CD14-positive monocyte (primary cell): ENCODE data around the gene PRKG2. TPM values are rescaled to one million over a fixed set of nuclear protein-coding genes. Genes with fewer than 3 reads are reported as not detected.

Source experiments
- DNase-seq, 3 donors: peaks; one replicate each; pipeline ENCODE4 v3.0.0-alpha.2; 2011 to 2022
- H2AFZ ChIP-seq: 2 replicates; pipeline ENCODE4 v1.6.0; 2012; ENCODE audit warnings: mild to moderate bottlenecking, low read depth, low read length, inconsistent platforms; ENCODE audit not compliant: insufficient read depth, poor library complexity, severe bottlenecking
- H3K27ac ChIP-seq, 2 donors: 1 replicate in 1 of 2; 2 replicates in 1 of 2; pipeline ENCODE4 v1.5.1; 2012 to 2013; ENCODE audit warnings: low read length in 2 of 2, control low read depth in 1 of 2, inconsistent platforms in 1 of 2, low read depth in 1 of 2, mild to moderate bottlenecking in 1 of 2
- H3K27me3 ChIP-seq, 2 donors: one replicate each; pipeline versions ENCODE4 v1.6.0 to v1.6.1; 2011 to 2013; ENCODE audit warnings: low read length in 2 of 2; ENCODE audit not compliant: control insufficient read depth in 2 of 2, insufficient read depth in 2 of 2
- H3K36me3 ChIP-seq, 2 donors: replicated peaks in 1 of 2; 1 replicate in 1 of 2; 2 replicates in 1 of 2; pipeline versions ENCODE4 v1.5.1 to v1.6.1; 2012 to 2013; ENCODE audit warnings: low read length in 2 of 2, control low read depth in 1 of 2, inconsistent platforms in 1 of 2, mild to moderate bottlenecking in 1 of 2; ENCODE audit not compliant: insufficient read depth in 2 of 2, control insufficient read depth in 1 of 2
- H3K4me1 ChIP-seq, 2 donors: 1 replicate in 1 of 2; 2 replicates in 1 of 2; pipeline versions ENCODE4 v1.5.1 to v1.6.1; 2012 to 2013; ENCODE audit warnings: low read length in 2 of 2, control low read depth in 1 of 2, inconsistent platforms in 1 of 2, mild to moderate bottlenecking in 1 of 2, moderate library complexity in 1 of 2; ENCODE audit not compliant: insufficient read depth in 2 of 2, control insufficient read depth in 1 of 2
- H3K4me2 ChIP-seq: replicated peaks from 2 replicates; pipeline ENCODE3; 2012; ENCODE audit warnings: low read length, moderate library complexity, mild to moderate bottlenecking; ENCODE audit not compliant: poor library complexity, severe bottlenecking; ENCODE audit errors: extremely low read depth
- H3K4me3 ChIP-seq, 3 experiments: fragments of 200-600 bp in 1 of 3; sonication (generic) in 1 of 3; replicated peaks in 1 of 3; 1 replicate in 2 of 3; 2 replicates in 1 of 3; pipeline ENCODE4 v1.5.1; 2011 to 2013; ENCODE audit warnings: low read length in 3 of 3, mild to moderate bottlenecking in 3 of 3, control low read depth in 2 of 3, low read depth in 2 of 3, inconsistent platforms in 1 of 3, moderate library complexity in 1 of 3
- H3K79me2 ChIP-seq: 2 replicates; pipeline ENCODE4 v1.6.0; 2012; ENCODE audit warnings: mild to moderate bottlenecking, control low read depth, inconsistent platforms, low read length, moderate library complexity; ENCODE audit not compliant: insufficient read depth
- H3K9ac ChIP-seq: 2 replicates; pipeline ENCODE4 v1.6.0; 2017; ENCODE audit warnings: low read length, mild to moderate bottlenecking; ENCODE audit not compliant: insufficient read depth, poor library complexity, severe bottlenecking
- H3K9me3 ChIP-seq, 2 donors: replicated peaks in 1 of 2; 1 replicate in 1 of 2; 2 replicates in 1 of 2; pipeline versions ENCODE4 v1.5.1 to v1.6.1; 2012 to 2013; ENCODE audit warnings: low read length in 2 of 2, control low read depth in 1 of 2; ENCODE audit not compliant: control insufficient read depth in 1 of 2, insufficient read depth in 1 of 2
- H4K20me1 ChIP-seq: 2 replicates; pipeline ENCODE4 v1.6.0; 2012; ENCODE audit warnings: mild to moderate bottlenecking, low read length, control low read depth, moderate library complexity; ENCODE audit not compliant: insufficient read depth
- H3K27ac Mint-ChIP-seq, 7 donors: one replicate each; pipeline ENCODE4 v1.8.0; 2020; ENCODE audit warnings: mild to moderate bottlenecking in 7 of 7, mixed read lengths in 7 of 7, moderate library complexity in 6 of 7, inconsistent platforms in 2 of 7
- H3K27me3 Mint-ChIP-seq, 3 donors: one replicate each; pipeline ENCODE4 v1.8.0; 2021 to 2022; ENCODE audit warnings: low read depth in 3 of 3, mild to moderate bottlenecking in 3 of 3, mixed read lengths in 3 of 3, moderate library complexity in 3 of 3, inconsistent platforms in 1 of 3
- H3K36me3 Mint-ChIP-seq, 2 donors: one replicate each; pipeline ENCODE4 v1.8.0; 2020; ENCODE audit warnings: mixed read lengths in 2 of 2, inconsistent platforms in 1 of 2, mild to moderate bottlenecking in 1 of 2
- H3K4me1 Mint-ChIP-seq: one replicate; pipeline ENCODE4 v1.8.0; 2020; ENCODE audit warnings: mild to moderate bottlenecking, mixed read lengths
- H3K4me3 Mint-ChIP-seq, 2 donors: one replicate each; pipeline ENCODE4 v1.8.0; 2020; ENCODE audit warnings: mild to moderate bottlenecking in 2 of 2, mixed read lengths in 2 of 2, moderate library complexity in 1 of 2
- H3K9me3 Mint-ChIP-seq, 7 donors: one replicate each; pipeline ENCODE4 v1.8.0; 2020 to 2022; ENCODE audit warnings: mixed read lengths in 7 of 7, mild to moderate bottlenecking in 6 of 7, moderate library complexity in 6 of 7, inconsistent platforms in 2 of 7
- WGBS: methylation state at CpG from one replicate; pipeline ENCODE4 v1.1.5; 2013; ENCODE audit warnings: missing lambda C conversion rate; ENCODE audit not compliant: insufficient coverage; 5-methylcytosine and 5-hydroxymethylcytosine counted together
- intact Hi-C, 2 donors: fragments of 100-400 bp; cut with micrococcal nuclease; formaldehyde crosslinking; loops; one replicate each; pipeline versions ENCODE4 v1.15.0 to v1.15.1; 2023
- polyA plus RNA-seq, 3 donors: library from polyadenylated mRNA; depleted of rRNA in 1 of 3; unstranded in 2 of 3; stranded (reverse) in 1 of 3; fragments of 300-500 nt in 2 of 3; fragments of >200 nt in 1 of 3; fragmentation: Illumina TruSeq in 2 of 3; gene quantifications; 1 replicate in 2 of 3; 2 replicates in 1 of 3; pipeline ENCODE4 v1.2.3, GENCODE V29; 2012 to 2021
- TF ChIP-seq, protein P1 (sequence below): fragments of 200-600 bp; IDR thresholded peaks from one replicate; pipeline ENCODE4 v1.8.0; 2022; ENCODE audit warnings: antibody characterized with exemption, mild to moderate bottlenecking

The PRKG2 gene
- polyA plus RNA-seq, 3 donors: 0.10 TPM; not detected in 2

DNA sequence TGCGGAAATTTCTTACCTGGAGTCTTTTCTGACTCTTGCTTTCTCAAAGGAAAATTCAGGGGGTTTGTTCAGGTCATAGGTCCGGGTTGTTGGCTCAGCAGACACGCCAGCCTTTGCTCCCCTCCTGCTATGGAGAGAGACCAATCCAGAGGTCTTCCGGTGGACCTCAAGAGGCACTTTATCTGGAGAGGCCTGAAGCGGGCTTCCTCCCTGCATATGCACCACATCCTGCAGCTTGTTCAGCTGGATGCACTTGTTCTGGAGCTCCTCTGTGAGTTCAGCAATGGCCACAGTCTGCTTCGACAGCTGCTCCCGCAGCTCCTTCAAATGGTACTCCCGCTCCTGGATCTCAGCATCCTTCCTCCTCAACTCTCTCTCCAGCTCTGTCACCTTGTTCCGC lies 10.5 kb downstream of the PRKG2 start:
- Histone ChIP-seq H3K9me3 (no peaks in the 10 kb centered on the region), H3K4me1 (no peaks in the 10 kb centered on the region), H3K4me3 (no peak overlapping the region), H3K27me3 (no peaks in the 10 kb centered on the region), H3K4me2 (no peak overlapping the region), H4K20me1 (no peaks in the 10 kb centered on the region), H3K27ac (no peak overlapping the region), H3K36me3 (no peaks in the 10 kb centered on the region), H3K9ac (no peak overlapping the region), H2AFZ (no peak overlapping the region), H3K79me2 (no peaks in the 10 kb centered on the region)
- no peak overlapping the region for H3K4me3 Mint-ChIP-seq
- 13% methylated on average over 3 of the region's 9 CpGs for WGBS
- intact Hi-C loops: no loop called here
- H3K27ac Mint-ChIP-seq: no peak overlapping the region
- no peaks in the 10 kb centered on the region for H3K9me3 Mint-ChIP-seq
- DNase-seq: no peak
- TF ChIP-seq, protein P1, sequence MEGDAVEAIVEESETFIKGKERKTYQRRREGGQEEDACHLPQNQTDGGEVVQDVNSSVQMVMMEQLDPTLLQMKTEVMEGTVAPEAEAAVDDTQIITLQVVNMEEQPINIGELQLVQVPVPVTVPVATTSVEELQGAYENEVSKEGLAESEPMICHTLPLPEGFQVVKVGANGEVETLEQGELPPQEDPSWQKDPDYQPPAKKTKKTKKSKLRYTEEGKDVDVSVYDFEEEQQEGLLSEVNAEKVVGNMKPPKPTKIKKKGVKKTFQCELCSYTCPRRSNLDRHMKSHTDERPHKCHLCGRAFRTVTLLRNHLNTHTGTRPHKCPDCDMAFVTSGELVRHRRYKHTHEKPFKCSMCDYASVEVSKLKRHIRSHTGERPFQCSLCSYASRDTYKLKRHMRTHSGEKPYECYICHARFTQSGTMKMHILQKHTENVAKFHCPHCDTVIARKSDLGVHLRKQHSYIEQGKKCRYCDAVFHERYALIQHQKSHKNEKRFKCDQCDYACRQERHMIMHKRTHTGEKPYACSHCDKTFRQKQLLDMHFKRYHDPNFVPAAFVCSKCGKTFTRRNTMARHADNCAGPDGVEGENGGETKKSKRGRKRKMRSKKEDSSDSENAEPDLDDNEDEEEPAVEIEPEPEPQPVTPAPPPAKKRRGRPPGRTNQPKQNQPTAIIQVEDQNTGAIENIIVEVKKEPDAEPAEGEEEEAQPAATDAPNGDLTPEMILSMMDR: no peak
- no peaks in the 10 kb centered on the region for H3K36me3 Mint-ChIP-seq
- H3K4me1 Mint-ChIP-seq: peaks cover 7% of the 10 kb centered on the region
- peaks cover 0 to 2% (median 0%) of the 10 kb centered on the region in 3 donors for H3K27me3 Mint-ChIP-seq

DNA sequence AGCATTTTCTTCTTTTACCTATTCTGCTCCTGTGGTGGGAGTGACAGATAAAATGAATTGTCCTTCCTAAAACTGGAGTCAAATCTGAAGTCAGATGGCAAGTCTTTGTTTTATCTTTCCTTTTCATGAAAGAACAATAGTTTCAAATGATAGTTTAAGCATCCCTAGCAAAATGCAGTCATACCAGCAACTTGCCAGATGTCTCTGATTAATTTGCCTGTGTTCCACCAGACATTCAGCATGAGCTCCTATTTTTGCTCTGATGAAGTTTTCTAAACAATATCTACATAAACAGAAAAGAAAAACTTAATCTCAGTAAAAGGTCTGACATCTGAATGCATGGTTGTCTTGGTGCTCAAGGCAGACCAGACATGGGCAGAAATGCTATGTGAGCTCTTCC lies 15.2 kb downstream of the PRKG2 start:
- H3K4me1 Mint-ChIP-seq: peaks cover 2% of the 10 kb centered on the region
- H3K27ac Mint-ChIP-seq: no peak overlapping the region
- TF ChIP-seq, protein P1: no peak
- Histone ChIP-seq H3K4me1 (no peaks in the 10 kb centered on the region), H4K20me1 (no peaks in the 10 kb centered on the region), H3K9ac (no peak overlapping the region), H3K9me3 (no peaks in the 10 kb centered on the region), H3K79me2 (no peaks in the 10 kb centered on the region), H3K27me3 (no peaks in the 10 kb centered on the region), H3K4me3 (no peak overlapping the region), H3K4me2 (no peak overlapping the region), H3K36me3 (no peaks in the 10 kb centered on the region), H2AFZ (no peak overlapping the region), H3K27ac (no peak overlapping the region)
- H3K27me3 Mint-ChIP-seq: peaks cover 0 to 3% (median 0%) of the 10 kb centered on the region in 3 donors
- no peaks in the 10 kb centered on the region for H3K9me3 Mint-ChIP-seq
- no peak for DNase-seq
- no peaks in the 10 kb centered on the region for H3K36me3 Mint-ChIP-seq
- H3K4me3 Mint-ChIP-seq: no peak overlapping the region
- intact Hi-C loops: no loop called here
